Dendritic cell treated with granulocyte-macrophage colony-stimulating factor and Interleukin-4, amounts not matched to agents 40 ng/mL and 50 ng/mL, for 4 days (primary cell): ENCODE data around the gene TTF1.
A peak's percentile ranks its signal among the peaks of the same experiment; 100 is the strongest.

ENCODE experiments used
- H3K27ac Mint-ChIP-seq: one replicate; pipeline ENCODE4 v1.8.0; 2022; ENCODE audit warnings: mild to moderate bottlenecking, mixed read lengths
- H3K27me3 Mint-ChIP-seq: one replicate; pipeline ENCODE4 v1.8.0; 2022; ENCODE audit warnings: mild to moderate bottlenecking, mixed read lengths
- H3K36me3 Mint-ChIP-seq: one replicate; pipeline ENCODE4 v1.8.0; 2022; ENCODE audit warnings: low read depth, mixed read lengths
- H3K4me1 Mint-ChIP-seq: one replicate; pipeline ENCODE4 v1.8.0; 2022; ENCODE audit warnings: low read depth, mixed read lengths
- H3K4me3 Mint-ChIP-seq: one replicate; pipeline ENCODE4 v1.8.0; 2022; ENCODE audit warnings: mild to moderate bottlenecking, moderate library complexity, mixed read lengths
- H3K9me3 Mint-ChIP-seq: one replicate; pipeline ENCODE4 v1.8.0; 2022; ENCODE audit warnings: mixed read lengths
- intact Hi-C: fragments of 100-400 bp; cut with micrococcal nuclease; formaldehyde crosslinking; loops from one replicate; pipeline ENCODE4 v1.15.0; 2022

TTF1 gene, protein sequence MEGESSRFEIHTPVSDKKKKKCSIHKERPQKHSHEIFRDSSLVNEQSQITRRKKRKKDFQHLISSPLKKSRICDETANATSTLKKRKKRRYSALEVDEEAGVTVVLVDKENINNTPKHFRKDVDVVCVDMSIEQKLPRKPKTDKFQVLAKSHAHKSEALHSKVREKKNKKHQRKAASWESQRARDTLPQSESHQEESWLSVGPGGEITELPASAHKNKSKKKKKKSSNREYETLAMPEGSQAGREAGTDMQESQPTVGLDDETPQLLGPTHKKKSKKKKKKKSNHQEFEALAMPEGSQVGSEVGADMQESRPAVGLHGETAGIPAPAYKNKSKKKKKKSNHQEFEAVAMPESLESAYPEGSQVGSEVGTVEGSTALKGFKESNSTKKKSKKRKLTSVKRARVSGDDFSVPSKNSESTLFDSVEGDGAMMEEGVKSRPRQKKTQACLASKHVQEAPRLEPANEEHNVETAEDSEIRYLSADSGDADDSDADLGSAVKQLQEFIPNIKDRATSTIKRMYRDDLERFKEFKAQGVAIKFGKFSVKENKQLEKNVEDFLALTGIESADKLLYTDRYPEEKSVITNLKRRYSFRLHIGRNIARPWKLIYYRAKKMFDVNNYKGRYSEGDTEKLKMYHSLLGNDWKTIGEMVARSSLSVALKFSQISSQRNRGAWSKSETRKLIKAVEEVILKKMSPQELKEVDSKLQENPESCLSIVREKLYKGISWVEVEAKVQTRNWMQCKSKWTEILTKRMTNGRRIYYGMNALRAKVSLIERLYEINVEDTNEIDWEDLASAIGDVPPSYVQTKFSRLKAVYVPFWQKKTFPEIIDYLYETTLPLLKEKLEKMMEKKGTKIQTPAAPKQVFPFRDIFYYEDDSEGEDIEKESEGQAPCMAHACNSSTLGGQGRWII

DNA sequence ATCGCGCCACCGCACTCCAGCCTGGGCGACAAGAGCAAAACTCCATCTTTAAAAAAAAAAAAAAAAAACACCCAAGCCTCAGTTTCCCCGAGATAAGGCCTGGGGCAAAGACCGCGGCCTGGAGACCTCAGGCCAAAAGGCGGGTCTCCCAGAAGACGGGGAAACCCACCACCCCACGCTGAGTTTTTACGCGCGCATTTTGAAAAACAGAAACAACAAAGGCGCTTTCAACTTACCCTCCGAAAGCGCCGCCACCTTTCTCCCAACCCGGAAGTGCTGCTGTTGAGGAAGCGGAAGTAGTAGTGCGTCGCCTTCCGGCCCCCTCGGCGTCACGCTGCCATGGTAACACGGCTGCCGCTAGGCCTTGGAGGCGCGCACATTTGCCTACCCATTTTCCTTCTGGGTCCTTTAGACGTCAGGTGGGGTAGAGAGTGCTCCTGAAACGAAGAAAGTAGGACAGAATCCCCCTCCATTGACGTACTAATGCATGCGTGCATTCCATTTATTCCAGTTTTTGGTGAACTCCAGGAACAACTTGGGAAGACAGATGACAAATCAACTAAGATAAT is at the start of gene TTF1:
Gene TTF1, minus strand, starts transcription at position 287 of the 569 bp plus-strand sequence. CDS start 4,019 bp downstream, outside the sequence.
- intact Hi-C loops = no loop called here
- Mint-ChIP-seq H3K27me3 (peaks cover 26% of the 10 kb centered on the region), H3K27ac (peak within 1 kb of the TSS; percentile 82), H3K4me1 (peaks cover 44% of the 10 kb centered on the region), H3K36me3 (peaks cover 26% of the 10 kb centered on the region), H3K9me3 (no peaks in the 10 kb centered on the region), H3K4me3 (peak within 1 kb of the TSS; percentile 83)

DNA sequence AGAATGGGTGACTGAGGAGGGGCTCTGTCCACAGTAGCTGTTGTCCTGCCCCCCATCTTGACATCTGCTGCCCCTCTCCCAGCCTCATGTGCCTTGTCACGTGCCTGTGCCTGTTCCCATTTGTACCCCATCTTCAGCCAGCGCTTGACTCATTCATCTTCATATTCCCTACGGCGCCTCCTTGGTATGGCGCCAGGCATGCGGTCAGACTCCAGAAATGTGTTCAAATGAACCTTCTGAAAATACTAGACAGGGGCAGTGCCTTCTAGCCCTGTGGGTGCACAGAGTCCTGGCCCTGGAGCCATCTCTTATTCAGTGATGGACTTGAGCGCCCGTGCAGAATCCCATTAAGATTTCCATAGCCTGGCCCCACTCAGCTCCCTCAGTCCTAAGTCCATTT is 49.6 kb upstream of the TTF1 start:
- H3K4me3 Mint-ChIP-seq = no peak overlapping the region
- peaks cover 5% of the 10 kb centered on the region for H3K27me3 Mint-ChIP-seq
- H3K27ac Mint-ChIP-seq = no peak overlapping the region
- intact Hi-C loops = no loop called here
- H3K9me3 Mint-ChIP-seq = no peaks in the 10 kb centered on the region
- H3K4me1 Mint-ChIP-seq = no peaks in the 10 kb centered on the region
- no peaks in the 10 kb centered on the region for H3K36me3 Mint-ChIP-seq

DNA sequence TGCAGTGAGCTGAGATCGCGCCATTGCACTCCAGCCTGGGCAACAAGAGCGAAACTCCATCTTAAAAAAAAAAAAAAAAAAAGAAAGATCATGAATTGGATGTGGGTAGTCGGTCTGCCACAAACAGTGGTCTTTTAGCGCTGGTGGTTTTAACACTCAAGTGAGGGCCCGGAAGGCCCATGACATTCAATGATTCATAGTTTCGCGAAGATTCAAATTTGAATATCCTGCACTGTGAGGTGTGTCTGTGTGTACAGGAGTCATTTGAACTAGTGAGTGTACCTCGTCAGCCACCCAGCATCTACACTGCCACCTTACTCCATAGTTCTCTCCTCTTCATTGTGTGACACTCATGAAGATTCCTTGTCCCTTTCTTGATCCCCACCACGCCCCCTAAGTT is 44.6 kb upstream of the TTF1 start:
- H3K27ac Mint-ChIP-seq = no peak overlapping the region
- H3K27me3 Mint-ChIP-seq = peaks cover 6% of the 10 kb centered on the region

DNA sequence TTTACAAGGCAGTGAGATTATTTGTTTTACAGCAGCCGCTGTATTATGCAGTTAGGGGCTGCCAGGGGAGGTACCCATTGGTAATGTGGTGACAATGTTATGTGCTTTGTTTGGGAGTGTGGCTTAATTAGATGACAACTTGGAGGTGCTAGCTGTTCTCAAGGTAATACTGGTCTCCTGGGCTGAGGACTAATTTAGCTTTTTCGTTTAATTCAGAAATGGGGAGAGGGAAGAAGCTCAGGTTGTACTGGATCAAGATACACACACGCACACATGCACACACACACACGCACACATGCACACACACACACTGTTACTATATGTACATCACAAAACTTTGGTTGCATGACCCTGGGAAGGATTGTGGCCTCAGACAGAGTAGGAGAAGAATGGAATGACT is 41.3 kb upstream of the TTF1 start:
- no peaks in the 10 kb centered on the region for H3K36me3 Mint-ChIP-seq
- H3K9me3 Mint-ChIP-seq = no peaks in the 10 kb centered on the region
- H3K4me1 Mint-ChIP-seq = no peaks in the 10 kb centered on the region
- H3K4me3 Mint-ChIP-seq = no peak overlapping the region
- intact Hi-C loops = no loop called here
- no peak overlapping the region for H3K27ac Mint-ChIP-seq
- H3K27me3 Mint-ChIP-seq = peaks cover 11% of the 10 kb centered on the region

More for the DNA sequence above, 44.6 kb upstream of the TTF1 start:
- H3K4me3 Mint-ChIP-seq = no peak overlapping the region
- H3K4me1 Mint-ChIP-seq = no peaks in the 10 kb centered on the region
- H3K36me3 Mint-ChIP-seq = no peaks in the 10 kb centered on the region
- no peaks in the 10 kb centered on the region for H3K9me3 Mint-ChIP-seq
- intact Hi-C loops = no loop called here

DNA sequence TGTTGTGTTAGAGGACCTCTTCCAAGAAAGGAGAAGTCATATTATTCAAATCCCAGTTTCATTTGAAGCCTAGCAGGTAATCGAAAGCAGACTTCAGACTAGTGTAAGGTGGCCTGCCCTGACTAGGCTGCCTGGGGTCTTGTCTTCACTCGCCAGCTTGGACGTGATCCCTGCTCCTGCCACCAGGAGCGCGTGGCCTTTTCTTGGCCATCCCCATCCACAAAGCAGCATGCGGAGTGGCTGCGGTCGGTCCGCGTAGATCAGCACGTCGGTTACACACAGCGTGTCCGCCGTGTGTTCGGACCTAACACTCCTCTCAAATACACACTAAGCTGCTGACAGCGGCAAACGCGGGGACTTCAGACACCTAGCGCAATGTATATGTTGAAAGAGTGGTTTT is 40.7 kb upstream of the TTF1 start:
- Mint-ChIP-seq H3K27me3 (peaks cover 12% of the 10 kb centered on the region), H3K4me1 (no peaks in the 10 kb centered on the region), H3K9me3 (no peaks in the 10 kb centered on the region), H3K27ac (no peak overlapping the region), H3K36me3 (no peaks in the 10 kb centered on the region), H3K4me3 (no peak overlapping the region)
- intact Hi-C loops = no loop called here

DNA sequence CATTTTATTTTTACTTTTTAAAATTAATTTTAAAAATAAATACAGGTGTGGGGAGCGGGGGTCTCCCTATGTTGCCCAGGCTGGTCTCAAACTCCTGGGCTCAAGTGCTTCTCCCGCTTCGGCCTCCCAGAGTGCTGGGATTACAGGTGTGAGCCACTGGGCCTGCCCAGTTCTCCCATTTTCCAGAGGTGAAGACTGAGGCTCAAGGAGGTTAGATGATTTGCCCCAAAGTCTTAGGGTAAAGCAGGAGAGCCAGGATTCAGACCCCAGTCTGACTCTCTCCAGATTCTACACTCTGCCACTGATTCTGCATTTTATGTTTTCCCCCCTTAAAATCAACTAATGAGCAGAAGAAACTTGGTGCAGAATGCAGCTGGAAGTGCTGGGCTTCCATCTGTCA is 40.2 kb upstream of the TTF1 start:
- Mint-ChIP-seq H3K9me3 (no peaks in the 10 kb centered on the region), H3K4me1 (no peaks in the 10 kb centered on the region), H3K27me3 (peaks cover 14% of the 10 kb centered on the region), H3K27ac (no peak overlapping the region), H3K36me3 (no peaks in the 10 kb centered on the region), H3K4me3 (no peak overlapping the region)
- intact Hi-C loops = no loop called here

DNA sequence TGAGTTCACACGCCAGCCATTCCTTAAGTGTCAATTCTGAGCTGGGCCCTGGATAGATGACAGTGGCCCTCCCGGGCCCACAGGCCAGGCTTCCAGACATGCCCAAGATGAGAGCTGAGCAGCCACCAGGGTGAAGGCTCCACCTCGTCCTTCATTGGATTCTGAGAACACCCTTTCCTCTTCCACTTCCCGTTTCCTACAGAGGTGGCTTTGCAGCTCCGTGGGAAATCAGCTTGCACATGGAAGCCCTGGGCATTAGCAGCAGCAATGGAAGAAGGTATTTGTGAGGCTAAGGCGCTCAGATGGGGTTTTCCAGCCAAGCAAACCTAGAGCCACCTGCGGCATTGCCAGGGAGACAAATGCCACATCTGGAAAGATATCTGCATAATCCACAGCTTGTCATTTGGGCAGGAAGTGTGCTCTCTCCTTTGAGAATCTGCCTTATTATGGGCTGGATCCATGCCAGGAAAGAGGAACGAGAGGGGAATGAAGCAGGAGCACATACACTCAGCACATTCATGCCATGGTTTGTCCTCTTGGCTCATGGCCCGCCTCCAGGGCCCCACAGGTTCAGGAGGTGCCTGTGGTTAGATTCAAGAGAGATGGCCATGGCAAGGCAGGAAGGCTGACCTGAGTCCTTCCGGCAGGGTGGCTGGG is 37.4 kb upstream of the TTF1 start:
- H3K4me3 Mint-ChIP-seq = no peak overlapping the region
- H3K9me3 Mint-ChIP-seq = no peaks in the 10 kb centered on the region
- intact Hi-C loops = no loop called here
- no peaks in the 10 kb centered on the region for H3K4me1 Mint-ChIP-seq
- no peak overlapping the region for H3K27ac Mint-ChIP-seq
- peaks cover 31% of the 10 kb centered on the region for H3K27me3 Mint-ChIP-seq
- no peaks in the 10 kb centered on the region for H3K36me3 Mint-ChIP-seq

DNA sequence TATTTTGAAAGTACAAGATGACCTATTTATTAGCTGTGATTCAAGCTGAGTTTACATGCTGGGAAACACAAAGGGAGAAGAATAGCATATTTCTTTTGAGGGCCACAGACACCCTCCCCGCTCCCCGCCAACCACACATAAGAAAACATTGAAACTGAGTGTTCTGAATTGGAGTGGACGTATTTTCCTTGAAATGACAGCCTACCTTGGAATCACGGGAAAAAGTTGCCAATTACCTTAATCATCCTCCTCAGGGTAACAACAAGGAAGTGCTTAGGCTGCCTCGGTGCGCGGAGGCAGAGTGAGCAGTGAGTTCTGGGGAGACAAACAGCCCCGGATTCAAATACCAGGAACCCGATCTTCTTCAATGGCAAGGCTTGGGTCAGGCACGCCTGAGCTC is 34.8 kb upstream of the TTF1 start:
- intact Hi-C loops = no loop called here
- Mint-ChIP-seq H3K4me1 (no peaks in the 10 kb centered on the region), H3K36me3 (no peaks in the 10 kb centered on the region), H3K27me3 (peaks cover 34% of the 10 kb centered on the region), H3K4me3 (no peak overlapping the region), H3K9me3 (no peaks in the 10 kb centered on the region), H3K27ac (no peak overlapping the region)

DNA sequence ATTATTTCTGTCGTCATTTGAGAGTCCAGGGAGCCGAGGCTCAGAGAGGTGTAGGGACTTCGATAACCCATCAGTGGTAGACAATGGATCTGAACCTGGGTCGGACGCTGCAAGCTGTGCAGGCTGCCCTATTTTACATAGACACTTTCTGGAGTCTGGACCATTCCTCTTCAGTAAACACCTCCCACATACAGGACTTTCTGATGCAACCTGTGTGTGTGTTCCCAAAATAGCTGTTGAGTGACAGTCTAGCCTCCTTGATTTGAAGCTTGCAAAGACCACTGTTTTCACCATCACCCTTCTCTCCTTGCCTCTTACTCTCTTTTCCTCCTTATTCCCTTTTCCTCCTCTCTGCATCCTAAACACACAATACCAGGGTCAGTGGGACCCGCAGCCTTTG is 34.1 kb upstream of the TTF1 start:
- no peak overlapping the region for H3K27ac Mint-ChIP-seq
- intact Hi-C loops = no loop called here
- H3K27me3 Mint-ChIP-seq = peaks cover 36% of the 10 kb centered on the region

DNA sequence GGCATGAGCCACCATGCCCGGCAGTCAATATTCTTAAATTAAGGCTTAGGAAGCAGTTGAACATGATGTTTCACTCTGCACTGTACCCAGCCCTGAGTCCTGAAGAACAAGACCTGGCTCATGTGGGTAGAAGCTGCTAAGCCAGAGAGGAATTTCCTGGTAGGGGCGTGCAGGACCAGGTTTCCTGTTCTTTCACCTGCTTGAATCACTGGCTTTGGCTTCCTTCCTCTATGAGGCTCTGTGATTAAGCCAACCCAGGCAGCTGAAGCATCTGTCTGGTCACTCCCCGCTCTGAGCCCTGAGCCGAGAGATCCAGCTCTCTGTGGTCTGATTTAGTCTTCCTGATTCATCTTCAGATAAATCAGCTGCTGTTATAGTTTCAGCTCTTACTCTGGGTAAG is 32.5 kb upstream of the TTF1 start:
- Mint-ChIP-seq H3K4me3 (no peak overlapping the region), H3K27ac (no peak overlapping the region), H3K4me1 (no peaks in the 10 kb centered on the region), H3K36me3 (no peaks in the 10 kb centered on the region), H3K9me3 (no peaks in the 10 kb centered on the region), H3K27me3 (peaks cover 33% of the 10 kb centered on the region)
- intact Hi-C loops = no loop called here

More for the DNA sequence above, 34.1 kb upstream of the TTF1 start:
- H3K36me3 Mint-ChIP-seq = no peaks in the 10 kb centered on the region
- H3K4me3 Mint-ChIP-seq = no peak overlapping the region
- H3K9me3 Mint-ChIP-seq = no peaks in the 10 kb centered on the region
- no peaks in the 10 kb centered on the region for H3K4me1 Mint-ChIP-seq

DNA sequence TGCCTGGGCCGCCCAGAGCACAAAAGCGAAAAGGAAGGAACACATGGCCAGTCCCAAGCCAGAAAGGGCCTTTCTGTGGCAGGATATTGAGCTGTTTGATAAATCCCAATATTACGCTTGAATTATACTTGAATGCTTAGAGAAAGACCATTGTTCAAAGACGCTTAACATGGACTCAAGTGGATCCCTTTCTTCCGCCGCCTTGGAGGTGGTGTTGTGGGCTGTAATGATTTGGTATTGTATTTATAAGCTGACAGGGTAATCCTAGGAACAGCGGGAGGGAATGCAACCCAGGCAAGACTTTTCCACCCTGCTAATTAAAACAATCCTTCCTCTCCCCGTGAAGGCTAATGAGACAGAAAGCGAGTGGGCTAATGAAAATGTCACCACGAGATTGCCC is 28.2 kb upstream of the TTF1 start:
- no peaks in the 10 kb centered on the region for H3K9me3 Mint-ChIP-seq
- H3K27me3 Mint-ChIP-seq = peaks cover 38% of the 10 kb centered on the region
- no peaks in the 10 kb centered on the region for H3K36me3 Mint-ChIP-seq
- no peak overlapping the region for H3K27ac Mint-ChIP-seq
- H3K4me1 Mint-ChIP-seq = no peaks in the 10 kb centered on the region
- H3K4me3 Mint-ChIP-seq = no peak overlapping the region
- intact Hi-C loops = no loop called here

DNA sequence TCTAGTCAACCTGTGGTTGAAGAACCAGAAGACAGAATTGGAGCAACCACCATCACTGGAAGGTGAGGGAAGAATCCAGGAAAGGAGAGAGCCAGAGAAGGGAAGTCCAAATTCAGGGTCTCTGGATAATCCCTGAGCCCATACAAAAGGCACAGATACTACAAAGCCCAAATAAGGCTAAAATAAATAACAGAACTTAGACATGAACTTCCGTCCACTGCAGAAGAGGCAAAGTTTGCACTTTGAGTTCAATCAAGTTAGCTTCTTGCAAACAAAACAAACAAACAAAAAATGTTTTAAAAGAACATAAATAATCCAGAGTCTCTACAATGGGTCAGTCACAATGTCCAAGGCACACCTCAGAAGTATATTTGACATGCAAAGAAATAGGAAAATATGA is 24.4 kb upstream of the TTF1 start:
- Mint-ChIP-seq H3K27me3 (peaks cover 49% of the 10 kb centered on the region), H3K27ac (no peak overlapping the region), H3K4me3 (no peak overlapping the region), H3K4me1 (no peaks in the 10 kb centered on the region), H3K36me3 (no peaks in the 10 kb centered on the region), H3K9me3 (no peaks in the 10 kb centered on the region)
- intact Hi-C loops = no loop called here

DNA sequence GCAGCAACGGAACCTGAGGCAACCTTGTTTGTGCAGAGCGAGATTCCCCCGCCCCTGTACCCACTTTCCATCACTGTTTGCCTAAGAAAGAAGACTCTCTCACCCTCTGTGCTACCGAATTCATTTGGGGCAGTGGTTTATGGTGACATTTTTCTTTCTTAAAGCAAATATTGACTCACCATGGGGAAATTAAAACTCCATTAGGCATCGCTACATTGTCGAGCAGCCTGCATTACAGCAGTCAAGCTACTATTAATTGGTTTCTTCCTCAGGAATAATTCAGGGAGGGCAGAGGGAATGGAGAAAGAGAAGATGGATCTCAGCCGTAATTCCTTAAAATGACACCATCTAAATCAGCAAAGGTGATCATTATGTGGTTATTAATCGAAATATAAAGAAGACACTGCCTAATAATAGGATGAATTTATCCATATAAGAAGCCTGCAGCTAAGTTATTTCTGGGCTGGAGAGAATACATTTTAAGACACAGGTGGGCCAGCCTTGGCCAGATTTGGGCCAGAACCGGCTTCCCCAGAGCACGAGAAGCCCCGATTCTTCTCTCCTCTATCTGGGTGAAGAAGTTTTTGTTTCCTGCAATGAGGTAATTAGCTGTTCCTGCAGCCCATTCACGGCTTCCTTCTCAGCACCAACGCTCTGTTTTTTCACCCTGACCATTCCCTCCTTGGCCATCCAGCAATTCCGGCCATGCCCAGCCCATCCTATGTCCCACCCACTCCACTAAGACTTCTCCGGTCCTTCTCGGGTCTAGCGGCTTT is 20.2 kb upstream of the TTF1 start:
- intact Hi-C loops = no loop called here
- Mint-ChIP-seq H3K27me3 (peaks cover 66% of the 10 kb centered on the region), H3K4me3 (no peak overlapping the region), H3K9me3 (no peaks in the 10 kb centered on the region), H3K4me1 (no peaks in the 10 kb centered on the region), H3K36me3 (no peaks in the 10 kb centered on the region), H3K27ac (no peak overlapping the region)
